NCI-H510A (cell line): ENCODE data around the gene CFAP91.
A peak's percentile ranks its signal among the peaks of the same experiment; 100 is the strongest.

Experiments
- DNase-seq: peaks from one replicate; lab custom pipeline; 2025; lab: John Stamatoyannopoulos, UW

The CFAP91 gene

DNA sequence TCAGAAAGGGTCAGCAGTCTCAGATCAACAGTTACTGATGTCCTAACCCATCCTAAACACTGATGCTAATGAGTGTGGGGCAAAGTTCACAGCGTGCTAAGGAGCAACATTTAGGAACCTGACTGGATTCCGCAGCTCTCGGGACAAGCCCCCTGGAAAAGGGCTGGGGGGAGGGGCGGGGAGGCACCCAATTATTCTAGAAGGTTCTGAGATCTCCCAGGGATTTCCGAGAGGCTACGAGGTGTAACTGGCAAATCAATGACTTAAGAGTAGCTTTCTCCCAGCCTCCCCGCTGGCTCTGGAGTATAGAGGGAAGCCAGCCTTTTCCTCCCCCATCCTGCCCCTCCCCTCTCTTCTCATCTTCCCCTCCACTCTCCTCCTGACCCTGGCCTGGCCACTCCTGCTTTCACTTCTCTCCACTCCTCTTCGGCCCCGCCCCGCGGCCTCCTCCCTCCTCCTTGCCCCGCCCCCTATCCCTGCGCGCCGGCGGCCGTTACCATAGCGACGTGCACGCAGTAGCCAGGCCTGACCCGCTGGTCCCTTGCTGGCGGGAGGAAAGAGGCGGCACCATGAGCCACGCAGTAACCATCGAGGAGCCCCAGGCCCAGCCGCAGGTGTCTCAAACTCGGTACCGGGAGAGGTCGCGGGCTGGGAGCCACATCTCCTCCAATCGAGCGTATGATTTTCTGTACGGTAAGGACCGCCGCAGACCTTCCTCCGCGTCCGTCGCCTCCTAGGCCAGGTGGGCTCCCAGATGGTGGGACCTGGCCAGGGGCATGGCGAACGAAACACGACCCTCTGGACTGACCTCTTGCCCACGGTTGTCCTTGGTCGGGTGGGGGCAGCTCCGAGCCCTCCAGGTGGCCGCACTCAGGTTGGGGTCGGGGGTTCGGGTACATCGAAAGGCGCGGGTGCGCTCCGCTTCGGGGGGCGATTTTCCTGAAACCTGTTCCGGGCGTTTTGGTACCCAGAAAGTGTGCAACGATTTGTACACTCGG is at the start of gene CFAP91:
TSS of gene CFAP91 (plus strand) at position 493 of the 998 bp plus-strand sequence. CDS start at position 570, 77 bp downstream.
- peak; percentile 93 for DNase-seq

DNA sequence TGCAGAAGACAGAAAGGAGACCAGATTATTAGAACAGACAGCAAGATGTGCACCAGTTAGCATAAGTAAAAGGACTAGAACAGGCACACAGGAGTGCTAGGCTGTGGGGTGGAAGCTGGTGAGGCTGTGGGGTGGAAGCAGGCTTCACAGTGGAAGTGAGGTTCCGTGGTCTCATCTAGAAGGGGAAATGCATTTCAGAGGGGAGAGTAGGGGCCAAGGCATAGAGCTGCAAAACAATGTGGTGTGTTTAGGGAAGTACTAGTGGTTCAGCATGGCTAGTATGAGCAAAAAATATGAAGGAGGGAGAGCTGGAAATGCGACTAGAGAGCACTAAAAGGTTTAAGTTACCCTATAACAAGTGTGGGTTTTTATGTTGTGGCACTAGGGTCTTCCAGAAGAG is 48.9 kb upstream of the CFAP91 start:
- DNase-seq = no peak

GRCh38 chr3:119657887-119658702 is 44.7 kb upstream of the CFAP91 start:
- no peak for DNase-seq

DNA sequence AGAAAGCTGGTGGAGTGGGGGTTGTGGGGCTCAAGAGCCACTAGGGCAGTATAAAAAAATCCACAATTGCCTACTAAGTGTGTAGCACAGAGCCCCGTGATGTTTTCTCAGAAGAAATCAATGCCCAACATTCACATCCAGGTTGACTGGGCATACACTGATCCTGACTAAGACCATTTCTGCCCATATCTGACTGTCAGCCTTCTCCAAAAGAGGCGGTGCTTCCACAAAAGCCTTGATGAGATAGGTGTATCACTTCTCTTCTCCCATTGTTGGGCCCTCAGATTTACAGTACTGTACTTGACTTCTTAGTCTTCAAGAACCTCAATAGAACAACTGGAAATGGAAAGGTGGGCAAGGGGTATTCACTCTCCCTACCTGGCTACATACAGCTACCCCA is 43.8 kb upstream of the CFAP91 start:
- no peak for DNase-seq

DNA sequence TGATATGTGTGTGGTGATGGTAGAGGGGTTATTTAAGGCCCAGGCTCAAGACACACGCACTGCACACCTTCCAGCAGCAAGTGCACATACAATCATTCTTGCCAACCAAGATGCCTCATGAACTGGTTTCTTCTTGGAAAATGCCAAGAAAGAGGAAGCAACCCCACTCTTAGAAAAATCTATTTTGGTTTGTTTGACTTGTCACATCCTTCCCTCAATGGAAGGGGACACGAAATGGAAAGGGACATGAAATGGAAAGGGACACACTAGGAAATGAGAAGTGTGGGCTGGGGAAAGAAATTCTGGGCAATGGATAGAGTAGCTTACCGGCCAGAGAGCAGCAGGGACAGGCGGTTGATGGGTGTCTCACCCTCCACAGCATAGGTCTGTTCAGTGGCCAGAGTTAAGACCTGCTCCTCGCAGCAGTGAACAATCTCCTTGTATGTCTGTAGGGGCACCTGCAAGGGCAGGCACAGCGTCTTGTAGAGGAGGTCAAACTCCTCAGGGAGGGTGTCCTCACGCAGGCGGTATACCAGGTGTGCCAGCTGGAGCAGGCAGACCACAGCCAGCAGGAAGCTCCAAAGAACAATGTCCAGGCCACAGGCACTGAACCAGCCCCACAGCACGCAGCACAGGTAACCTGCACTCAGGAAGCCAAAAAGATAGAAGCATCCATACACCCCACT is 43.1 kb upstream of the CFAP91 start:
- no peak for DNase-seq

DNA sequence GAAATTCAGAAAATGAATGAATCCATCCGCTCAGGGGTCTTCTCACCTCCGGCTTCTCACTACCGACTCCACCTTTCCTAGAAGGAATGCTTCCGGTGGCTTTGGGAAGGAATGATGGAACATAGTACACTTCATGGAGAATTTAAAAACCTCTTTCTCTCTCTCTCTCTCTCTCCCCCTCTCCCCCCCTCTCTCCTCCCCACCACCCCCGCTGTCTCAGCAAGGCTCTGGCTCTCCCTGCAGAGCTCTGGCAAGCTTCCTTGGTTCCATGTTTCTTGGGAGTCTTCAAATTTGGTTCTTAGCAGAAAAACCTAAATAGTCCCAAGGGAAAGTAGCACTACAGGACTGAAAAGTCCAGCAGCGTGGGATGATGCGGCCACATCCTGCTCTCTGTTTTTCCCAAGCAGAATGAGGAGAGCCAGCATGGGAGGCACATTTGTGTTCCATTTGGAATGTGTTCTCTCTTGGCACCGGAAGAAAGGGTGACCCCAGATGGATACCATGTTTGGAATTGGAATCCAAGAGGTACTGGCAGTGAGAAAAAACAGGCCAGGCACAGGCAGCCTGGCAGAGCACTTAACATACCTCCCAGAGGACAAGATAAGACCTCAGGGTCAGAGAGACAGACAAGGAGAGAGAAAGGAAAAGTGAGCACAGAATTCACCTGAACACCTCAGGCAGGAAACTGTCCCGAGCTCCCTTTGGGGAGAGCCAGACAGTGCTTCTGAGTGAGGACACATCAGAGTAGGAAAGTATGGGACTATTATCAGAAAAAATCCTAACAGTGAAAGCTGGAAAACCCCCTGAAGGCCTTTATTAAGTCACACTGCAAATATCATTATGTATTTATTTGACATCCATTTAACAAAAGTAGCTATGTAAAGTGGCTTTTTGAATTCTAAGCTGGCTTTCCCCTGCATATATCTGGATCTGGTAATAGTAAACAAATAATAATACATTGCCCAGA is 42.1 kb upstream of the CFAP91 start, which contains the start of gene POPDC2:
TSS of gene POPDC2 (minus strand) at position 116 of the 967 bp plus-strand sequence. CDS start 166 bp downstream, outside the sequence.
- DNase-seq = no peak

GRCh38 chr3:119662604-119663373 is 40.0 kb upstream of the CFAP91 start:
- DNase-seq = no peak

- no peak for DNase-seq
These were observed 38.9 kb upstream of the CFAP91 start for GRCh38 chr3:119663885-119664284.

DNA sequence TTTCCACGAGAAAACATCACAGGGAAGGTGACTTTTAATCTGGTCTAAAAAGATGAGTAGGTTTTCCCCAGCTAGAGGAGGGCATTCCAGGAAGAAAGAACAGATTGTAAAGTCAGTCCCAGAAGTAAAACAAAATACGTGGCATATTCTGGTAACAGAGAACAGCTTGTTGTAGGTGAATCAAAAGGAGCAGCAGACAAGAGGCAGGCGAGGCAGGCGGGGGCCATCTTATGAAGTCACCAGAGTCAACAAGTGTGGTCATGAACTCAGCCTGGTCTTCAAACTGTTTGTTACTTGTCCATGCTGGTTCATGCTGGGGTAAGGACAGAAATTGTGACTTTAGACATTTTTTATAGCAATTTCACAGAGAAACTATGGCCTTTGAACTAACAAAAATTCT is 38.5 kb upstream of the CFAP91 start:
- no peak for DNase-seq

DNA sequence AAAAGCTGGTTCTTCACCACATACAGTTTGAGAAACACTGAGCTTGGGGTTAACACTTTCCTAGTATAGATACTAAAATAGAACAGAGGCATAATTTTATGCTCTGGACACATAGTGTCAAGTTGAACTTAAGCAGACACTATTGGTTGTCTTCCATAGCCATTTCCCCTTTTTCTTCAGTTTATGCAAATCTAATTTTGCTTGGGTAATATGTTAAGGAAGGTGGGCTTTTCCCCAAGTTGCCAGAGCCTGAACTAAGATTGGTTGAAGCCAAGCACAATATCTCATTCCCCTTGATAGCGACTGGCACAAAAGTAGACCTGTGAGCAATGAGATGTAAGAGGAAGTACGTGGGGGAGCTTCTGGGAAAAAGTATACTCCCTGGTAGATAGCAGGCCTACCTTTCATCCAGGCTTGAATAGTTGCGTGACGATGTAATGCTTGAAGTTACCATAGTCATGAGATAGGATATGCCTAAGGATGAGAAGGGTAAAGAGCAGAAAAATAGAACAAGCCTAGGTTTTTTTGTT is 37.9 kb upstream of the CFAP91 start:
- no peak for DNase-seq

GRCh38 chr3:119665954-119666559 is 36.8 kb upstream of the CFAP91 start:
- no peak for DNase-seq

GRCh38 chr3:119669906-119670570 is 32.8 kb upstream of the CFAP91 start:
- DNase-seq = no peak

GRCh38 chr3:119672776-119673175 is 30.0 kb upstream of the CFAP91 start:
- no peak for DNase-seq

GRCh38 chr3:119673875-119674274 is 28.9 kb upstream of the CFAP91 start:
- DNase-seq = no peak

DNA sequence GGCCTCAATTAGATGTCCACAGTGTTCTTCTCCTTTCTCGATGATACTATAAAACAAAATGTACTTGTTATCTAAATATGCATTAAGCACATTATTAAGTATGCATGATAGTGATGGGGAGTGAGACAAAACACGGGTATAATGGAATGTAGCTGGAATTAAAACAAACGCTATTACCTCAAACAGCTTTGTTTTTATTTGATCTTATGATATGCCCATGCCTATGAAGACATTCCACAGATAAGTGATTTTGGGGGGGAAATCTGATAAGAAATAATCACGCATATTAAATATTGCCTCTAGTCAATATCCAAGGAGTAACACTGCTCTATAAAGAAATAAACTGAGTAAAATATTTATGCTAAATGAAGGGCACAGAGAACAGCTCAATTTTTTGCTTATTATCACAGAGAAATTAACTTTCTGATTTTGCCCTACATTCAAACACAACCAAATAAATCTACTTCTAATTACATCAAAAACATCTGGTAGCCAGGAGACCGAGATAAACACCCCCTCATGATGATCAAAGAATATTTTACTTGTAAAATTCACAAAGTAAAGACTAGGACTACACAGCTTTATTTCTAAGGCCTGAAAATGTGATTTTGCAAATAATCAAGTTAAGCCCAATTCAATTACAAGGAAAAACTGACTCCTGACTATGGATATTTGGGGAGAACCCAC is 27.5 kb upstream of the CFAP91 start:
- no peak for DNase-seq

DNA sequence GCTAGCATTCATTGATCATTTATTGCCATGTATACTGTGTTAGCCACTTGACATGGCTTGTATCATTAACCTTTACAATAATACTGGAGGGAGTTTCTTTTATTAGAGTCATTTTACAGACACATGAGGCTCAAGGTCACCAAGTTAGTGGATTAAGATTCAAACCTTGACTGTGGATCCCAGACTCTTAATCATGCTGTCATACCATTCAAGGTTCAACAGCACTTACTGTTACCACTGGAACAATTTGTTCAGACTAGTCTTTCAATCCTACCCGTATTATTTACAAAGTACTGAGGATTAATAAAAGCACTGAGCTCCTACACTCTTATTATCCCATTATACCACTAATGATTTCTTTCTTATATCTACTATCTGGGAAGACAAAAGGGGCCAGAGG is 26.8 kb upstream of the CFAP91 start:
- DNase-seq = no peak

DNA sequence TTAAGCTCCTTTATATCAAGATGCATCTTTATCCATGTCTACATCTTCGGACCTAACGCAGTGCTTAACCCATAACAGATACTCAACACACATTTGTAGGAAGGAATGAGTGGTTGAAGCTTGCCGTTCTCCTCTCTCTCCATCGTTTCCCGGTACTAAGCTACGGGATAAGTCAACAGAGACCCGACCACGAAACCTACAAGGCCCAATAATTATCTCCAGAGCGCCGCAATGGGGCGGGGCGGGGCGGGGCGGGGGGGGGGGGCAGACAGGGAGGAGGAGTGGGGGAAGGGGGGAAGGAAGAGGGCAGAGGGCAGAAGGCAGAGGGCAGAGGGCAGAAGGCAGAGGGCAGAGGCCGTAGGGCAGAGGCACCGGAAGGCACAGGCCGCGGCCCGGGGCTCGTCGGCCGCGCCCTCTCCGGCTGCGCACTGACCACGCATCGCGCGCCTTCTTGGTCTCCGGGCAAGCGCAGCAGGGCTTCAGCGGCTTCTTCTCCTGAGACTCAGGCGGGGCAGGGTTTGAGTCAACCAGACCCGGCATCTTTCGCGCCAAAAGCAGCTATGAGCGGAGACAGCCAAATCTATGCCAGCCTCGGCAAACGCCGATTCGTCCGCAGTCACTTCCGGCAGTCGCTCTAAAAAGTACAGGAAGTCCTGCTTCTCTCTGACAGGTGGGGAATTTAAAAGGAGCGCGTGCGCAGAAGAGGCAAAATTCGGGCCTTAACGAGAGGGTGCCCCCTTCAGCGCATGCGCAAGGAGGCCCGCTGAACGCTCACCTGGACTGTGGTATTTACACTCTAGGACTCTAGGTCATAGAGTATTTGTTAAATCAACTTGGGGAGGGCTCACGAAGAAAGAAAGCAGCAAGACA is 25.8 kb upstream of the CFAP91 start, which contains the start of gene COX17:
TSS of gene COX17 (minus strand) at position 636 of the 870 bp plus-strand sequence. CDS start at position 540, 96 bp downstream.
- peak; percentile 85 for DNase-seq
